GM18909 (cell line): ENCODE data around the gene RAP1GAP2.

Experiments used
- ATAC-seq: cut with Tn5 transposase; IDR thresholded peaks from one replicate; pipeline ENCODE4 v1.9.1; 2021; ENCODE audit warnings: mild to moderate bottlenecking; ENCODE audit not compliant: unreplicated experiment, poor library complexity

RAP1GAP2 gene

GRCh38 chr17:2962236-2962635 lies 166.0 kb downstream of the RAP1GAP2 start:
- ATAC-seq, result no peak

- no peak for ATAC-seq
These were observed 166.5 kb downstream of the RAP1GAP2 start for GRCh38 chr17:2962729-2963128.

GRCh38 chr17:2963332-2964027 lies 167.2 kb downstream of the RAP1GAP2 start:
- no peak for ATAC-seq

DNA sequence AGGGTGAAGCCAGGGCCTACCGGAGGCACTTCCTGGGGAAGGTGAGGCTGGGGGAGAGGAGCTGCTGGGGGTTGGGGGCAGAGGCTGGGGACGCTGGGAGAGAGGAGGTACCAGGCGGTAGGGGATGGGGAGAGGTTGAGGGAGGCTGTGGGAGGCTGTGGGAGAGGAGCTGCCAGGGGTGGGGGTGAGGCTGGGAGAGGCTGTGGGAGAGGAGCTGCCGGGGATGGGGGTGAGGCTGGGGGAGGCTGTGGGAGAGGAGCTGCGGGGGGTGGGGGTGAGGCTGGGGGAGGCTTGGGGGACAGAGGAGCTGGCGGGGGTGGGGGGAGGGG lies 167.8 kb downstream of the RAP1GAP2 start:
- ATAC-seq, result no peak

DNA sequence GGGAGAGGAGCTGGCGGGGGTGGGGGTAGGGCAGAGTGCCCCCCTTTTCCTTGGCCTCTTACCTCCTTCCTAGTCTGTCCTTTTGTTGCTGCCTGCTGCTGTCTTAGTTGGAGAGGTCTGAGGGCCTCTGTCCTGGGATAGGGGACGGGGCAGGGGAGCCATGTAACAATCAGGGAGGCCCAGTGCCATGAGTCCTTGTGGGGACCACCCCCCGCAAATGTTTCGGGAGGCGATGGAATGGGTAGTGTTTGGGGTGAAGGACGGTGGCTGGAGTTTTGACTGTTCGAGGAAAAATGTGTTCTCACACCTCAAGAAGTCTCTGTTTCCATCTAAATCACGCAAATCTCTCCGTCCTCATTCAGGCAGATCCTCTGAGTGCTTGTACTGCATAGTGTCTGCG lies 168.1 kb downstream of the RAP1GAP2 start:
- no peak for ATAC-seq

- ATAC-seq, result no peak
These were observed 168.6 kb downstream of the RAP1GAP2 start for GRCh38 chr17:2964831-2965230.

DNA sequence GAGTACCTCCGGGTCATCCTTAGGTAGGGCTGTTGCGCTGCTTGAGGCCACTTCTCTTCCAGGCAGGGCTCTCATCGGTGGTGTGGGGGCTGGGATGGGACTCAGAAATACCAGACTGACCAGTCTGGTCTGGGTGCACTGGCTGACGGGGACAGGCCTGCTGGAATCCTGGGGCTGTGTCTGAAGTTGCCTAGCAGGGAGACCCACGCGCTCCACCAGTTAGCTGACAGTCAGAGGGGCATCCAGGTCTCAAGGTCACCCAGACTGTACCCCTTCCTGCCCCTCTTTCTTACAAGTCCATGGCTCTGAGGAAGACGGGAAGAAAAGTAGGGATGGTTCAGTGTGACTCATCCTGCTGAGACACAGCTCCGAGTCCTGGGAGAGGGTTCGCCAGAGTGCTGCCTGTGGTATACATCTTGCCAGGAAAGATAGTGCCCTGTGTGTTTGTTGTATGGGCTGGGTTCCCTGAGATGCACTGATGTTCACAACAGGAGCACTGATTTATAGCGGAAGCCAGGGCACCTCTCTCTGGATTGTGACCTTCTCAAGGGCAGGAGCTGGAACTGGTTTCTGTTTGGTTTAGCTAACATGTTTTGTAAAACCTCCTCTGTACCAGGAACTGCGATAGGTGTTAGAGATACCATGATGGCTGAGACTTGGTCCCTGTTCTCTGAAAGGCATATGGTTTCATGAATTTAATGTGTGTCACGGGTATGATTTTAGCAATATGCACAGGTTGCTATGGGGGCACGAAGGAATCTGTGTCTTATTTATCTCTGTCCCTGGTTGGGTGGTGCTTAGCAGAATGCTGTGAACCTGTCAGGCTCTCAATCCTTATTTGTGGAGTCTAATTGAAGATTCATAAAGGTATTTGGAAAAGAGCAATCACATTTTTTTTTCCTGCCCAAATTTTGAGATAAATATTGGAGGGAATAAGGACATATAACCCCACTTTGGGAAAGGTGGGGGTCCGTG lies 169.7 kb downstream of the RAP1GAP2 start:
- ATAC-seq, result no peak

GRCh38 chr17:2967515-2967914 lies 171.3 kb downstream of the RAP1GAP2 start:
- no peak for ATAC-seq

DNA sequence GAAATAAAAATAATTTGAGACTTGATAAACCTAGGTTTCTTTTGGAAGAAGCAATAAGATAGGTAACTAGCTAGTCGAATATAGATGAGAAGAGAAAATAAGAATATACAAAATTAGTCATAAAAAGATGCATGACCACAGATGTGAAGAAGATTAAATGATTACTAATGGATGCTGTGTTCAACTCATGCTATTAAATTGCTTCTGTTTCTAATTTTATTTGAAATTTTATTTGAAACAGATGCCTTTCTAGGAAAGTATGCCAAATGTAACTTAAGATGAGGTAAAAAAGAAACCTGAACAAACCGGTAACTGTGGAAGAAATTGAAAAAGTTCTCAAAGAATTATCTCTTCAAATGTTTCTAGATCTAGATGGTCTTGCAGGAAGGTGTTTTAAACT lies 175.6 kb downstream of the RAP1GAP2 start:
- ATAC-seq, result no peak

GRCh38 chr17:2972749-2973148 lies 176.5 kb downstream of the RAP1GAP2 start:
- ATAC-seq, result no peak

DNA sequence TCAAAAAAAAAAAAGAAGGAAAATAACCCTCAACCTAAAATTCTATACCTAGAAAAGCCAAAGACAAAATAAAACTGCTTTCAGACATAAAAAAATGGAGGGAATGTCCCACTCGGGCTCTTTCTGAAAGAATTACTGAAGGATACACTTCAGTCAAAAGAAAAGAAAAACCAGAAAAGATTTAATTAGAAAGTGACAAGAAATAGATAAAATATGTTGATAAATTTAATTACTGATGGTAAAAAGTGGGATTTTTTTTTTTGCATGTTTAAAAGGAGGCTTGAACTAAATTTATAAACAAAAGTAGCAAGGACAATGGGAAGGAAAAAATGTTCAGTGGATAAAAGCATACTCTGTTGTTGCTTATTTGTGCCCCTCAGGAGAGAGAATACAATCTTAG lies 178.1 kb downstream of the RAP1GAP2 start:
- no peak for ATAC-seq

- no peak for ATAC-seq
These were observed 179.3 kb downstream of the RAP1GAP2 start for GRCh38 chr17:2975469-2975958.

DNA sequence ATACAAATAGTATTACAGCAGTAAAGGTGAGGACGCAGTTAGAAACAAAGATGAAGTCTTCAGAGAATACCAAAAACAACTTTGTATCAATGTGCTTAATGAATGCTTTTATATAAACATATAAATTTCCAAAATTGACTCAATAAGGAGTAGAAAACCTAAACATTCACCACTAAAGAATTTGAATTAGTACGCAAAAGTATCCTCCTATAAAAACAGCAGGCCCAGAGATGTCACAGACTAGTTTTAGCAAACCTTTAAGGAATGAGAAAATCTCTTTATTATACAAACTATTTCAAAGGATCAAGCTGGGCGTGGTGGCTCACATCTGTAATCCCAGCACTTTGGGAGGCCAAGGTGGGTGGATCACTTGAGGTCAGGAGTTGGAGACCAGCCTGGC lies 180.9 kb downstream of the RAP1GAP2 start:
- no peak for ATAC-seq

DNA sequence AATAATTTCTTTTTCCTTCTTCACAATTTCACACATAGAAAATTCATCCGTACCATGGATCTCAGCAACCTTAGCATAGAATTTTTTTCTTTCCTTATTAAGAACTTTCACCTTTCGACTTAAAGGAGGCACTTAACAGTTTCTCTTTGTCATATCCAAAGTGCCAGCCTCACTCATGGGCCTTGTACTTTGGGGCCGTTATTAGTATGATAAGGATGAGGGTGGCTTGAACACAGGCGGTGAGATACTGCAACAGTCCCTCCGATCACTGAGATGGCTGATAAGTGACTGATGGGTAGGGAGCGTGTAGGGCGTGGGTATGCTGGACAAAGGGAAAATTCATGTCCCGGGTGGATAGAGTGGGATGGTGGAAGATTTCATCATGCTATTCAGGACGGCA lies 181.9 kb downstream of the RAP1GAP2 start:
- no peak for ATAC-seq

- ATAC-seq, result no peak
These were observed 182.8 kb downstream of the RAP1GAP2 start for GRCh38 chr17:2978991-2979390.

GRCh38 chr17:2980211-2980903 lies 184.1 kb downstream of the RAP1GAP2 start:
- ATAC-seq, result no peak

DNA sequence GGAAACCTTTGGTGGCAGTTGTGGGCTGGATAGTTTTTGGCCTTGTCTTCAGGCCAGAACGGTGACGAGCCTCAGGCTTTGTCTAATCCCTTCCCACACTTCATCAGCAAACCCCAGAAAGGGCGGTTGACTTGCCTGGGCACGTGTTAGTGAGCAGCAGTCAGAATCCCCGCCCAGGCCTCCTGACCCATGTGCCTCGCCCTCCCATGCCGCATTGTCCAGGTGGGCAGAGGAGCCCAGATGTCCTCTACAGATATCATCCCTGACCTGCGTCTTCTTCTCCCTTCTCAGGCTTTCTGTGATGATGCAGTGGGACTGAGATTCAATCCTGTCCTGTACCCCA lies 184.6 kb downstream of the RAP1GAP2 start:
- no peak for ATAC-seq

DNA sequence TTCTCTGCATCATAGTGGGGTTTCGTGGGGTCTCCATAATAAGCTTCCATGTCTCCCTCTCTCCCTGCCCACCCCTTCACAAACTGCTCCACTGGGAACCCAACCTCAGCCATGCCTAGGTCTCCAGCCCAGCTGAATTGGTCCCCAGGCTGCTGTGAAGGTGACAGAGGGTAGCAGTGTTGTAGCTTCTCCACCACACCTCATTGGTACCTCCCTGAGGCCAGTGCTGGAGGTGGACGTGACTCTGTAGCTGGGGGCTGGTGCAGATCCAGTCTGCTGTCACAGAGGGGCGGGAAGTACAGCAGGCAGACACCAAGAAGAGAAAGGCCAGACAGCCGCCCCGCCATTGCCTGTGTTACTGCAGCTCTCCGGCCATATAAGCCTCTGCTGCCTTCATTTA lies 185.1 kb downstream of the RAP1GAP2 start:
- ATAC-seq, result no peak

DNA sequence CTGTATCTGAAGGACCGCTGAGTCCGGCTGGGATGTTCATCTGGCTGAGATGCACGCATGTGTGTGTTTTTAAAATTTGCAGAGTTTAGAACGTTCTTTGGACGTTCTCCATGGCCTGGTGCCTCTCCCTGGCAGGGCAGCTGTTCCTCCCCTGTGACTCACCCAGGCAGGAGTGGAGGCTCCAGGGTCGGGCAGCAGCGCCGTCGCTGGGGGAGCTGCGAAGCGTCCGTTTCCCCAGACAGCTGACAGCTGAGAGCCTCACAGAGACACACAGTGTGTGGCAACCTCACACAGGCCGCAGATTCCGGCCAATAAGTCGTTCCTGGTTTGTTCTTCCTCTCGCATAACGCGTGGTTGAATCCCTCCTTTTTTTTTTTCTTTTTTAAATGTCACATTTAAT lies 186.6 kb downstream of the RAP1GAP2 start:
- ATAC-seq, result no peak

- no peak for ATAC-seq
These were observed 187.0 kb downstream of the RAP1GAP2 start for GRCh38 chr17:2983255-2983654.

DNA sequence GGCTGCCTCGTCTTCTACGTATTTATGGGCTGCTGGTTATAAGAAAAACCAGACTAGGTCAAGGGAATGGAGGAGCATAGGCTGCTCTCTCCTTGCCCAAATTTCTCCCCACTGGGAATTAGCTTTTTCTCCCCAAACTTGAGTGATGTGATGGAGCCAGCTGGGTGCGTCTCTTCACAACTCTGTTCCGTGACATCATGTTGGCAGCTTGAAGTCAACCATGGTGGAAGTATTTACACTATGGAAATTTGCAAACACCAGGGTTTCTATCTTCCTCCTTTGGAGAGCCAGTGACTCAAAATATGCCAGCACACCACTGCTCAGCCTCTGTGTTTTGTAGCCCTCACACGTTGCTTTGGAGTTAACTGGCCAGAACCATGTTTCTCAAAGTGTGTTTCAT lies 189.1 kb downstream of the RAP1GAP2 start:
- ATAC-seq, result no peak
